ENCODE measurements around the gene KLK5.

DNA sequence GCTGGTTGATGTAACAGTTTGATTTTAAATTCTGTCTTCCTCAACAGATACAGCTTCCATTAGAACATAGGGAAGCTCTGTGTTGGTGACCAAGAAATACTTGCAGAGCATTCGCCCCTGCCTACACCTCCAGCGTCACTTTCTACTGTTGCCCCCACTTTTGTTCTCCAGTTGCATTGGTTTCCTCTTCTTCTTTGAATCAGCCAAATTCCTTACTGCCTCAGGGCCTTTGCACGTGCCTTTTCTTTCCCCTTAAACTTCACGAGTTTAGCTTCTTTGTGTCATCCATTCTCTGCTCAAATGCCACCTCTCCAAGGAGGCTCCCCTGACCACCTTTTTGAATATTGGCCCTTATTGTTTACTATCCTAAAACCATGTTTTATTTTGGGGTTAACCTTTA lies 5.7 kb downstream of the KLK5 start:
- no peak for TF ChIP-seq TAF1 (IDR thresholded peaks at IDR 0.05; ENCODE audit: low read depth)
- TF ChIP-seq, protein P1, sequence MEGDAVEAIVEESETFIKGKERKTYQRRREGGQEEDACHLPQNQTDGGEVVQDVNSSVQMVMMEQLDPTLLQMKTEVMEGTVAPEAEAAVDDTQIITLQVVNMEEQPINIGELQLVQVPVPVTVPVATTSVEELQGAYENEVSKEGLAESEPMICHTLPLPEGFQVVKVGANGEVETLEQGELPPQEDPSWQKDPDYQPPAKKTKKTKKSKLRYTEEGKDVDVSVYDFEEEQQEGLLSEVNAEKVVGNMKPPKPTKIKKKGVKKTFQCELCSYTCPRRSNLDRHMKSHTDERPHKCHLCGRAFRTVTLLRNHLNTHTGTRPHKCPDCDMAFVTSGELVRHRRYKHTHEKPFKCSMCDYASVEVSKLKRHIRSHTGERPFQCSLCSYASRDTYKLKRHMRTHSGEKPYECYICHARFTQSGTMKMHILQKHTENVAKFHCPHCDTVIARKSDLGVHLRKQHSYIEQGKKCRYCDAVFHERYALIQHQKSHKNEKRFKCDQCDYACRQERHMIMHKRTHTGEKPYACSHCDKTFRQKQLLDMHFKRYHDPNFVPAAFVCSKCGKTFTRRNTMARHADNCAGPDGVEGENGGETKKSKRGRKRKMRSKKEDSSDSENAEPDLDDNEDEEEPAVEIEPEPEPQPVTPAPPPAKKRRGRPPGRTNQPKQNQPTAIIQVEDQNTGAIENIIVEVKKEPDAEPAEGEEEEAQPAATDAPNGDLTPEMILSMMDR (IDR thresholded peaks at IDR 0.05; ENCODE audit: poor library complexity, severe bottlenecking): no peak
- TF ChIP-seq EZH2 (IDR thresholded peaks at IDR 0.05; ENCODE audit: borderline replicate concordance, insufficient read depth, low read length, poor library complexity, severe bottlenecking): no peak
- TF ChIP-seq POLR2AphosphoS5 (IDR thresholded peaks at IDR 0.05): no peak
- TF ChIP-seq SMC3 (conservative IDR thresholded peaks at IDR 0.05; ENCODE audit: poor library complexity): no peak
- TF ChIP-seq, protein P2, sequence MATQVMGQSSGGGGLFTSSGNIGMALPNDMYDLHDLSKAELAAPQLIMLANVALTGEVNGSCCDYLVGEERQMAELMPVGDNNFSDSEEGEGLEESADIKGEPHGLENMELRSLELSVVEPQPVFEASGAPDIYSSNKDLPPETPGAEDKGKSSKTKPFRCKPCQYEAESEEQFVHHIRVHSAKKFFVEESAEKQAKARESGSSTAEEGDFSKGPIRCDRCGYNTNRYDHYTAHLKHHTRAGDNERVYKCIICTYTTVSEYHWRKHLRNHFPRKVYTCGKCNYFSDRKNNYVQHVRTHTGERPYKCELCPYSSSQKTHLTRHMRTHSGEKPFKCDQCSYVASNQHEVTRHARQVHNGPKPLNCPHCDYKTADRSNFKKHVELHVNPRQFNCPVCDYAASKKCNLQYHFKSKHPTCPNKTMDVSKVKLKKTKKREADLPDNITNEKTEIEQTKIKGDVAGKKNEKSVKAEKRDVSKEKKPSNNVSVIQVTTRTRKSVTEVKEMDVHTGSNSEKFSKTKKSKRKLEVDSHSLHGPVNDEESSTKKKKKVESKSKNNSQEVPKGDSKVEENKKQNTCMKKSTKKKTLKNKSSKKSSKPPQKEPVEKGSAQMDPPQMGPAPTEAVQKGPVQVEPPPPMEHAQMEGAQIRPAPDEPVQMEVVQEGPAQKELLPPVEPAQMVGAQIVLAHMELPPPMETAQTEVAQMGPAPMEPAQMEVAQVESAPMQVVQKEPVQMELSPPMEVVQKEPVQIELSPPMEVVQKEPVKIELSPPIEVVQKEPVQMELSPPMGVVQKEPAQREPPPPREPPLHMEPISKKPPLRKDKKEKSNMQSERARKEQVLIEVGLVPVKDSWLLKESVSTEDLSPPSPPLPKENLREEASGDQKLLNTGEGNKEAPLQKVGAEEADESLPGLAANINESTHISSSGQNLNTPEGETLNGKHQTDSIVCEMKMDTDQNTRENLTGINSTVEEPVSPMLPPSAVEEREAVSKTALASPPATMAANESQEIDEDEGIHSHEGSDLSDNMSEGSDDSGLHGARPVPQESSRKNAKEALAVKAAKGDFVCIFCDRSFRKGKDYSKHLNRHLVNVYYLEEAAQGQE (IDR thresholded peaks at IDR 0.05; ENCODE audit: borderline replicate concordance): no peak

All from neural cell (in vitro differentiated cells).